NCI-H128 (cell line): ENCODE results near the gene SEL1L2.

Source experiments
- DNase-seq: peaks from one replicate; lab custom pipeline; 2025; ENCODE audit not compliant: unreplicated experiment; lab: John Stamatoyannopoulos, UW

Gene SEL1L2

GRCh38 chr20:13865791-13866351, 124.5 kb downstream of the SEL1L2 start:
- no peak for DNase-seq

- no peak for DNase-seq
Observed at GRCh38 chr20:13865156-13865555, 125.3 kb downstream of the SEL1L2 start.

DNA sequence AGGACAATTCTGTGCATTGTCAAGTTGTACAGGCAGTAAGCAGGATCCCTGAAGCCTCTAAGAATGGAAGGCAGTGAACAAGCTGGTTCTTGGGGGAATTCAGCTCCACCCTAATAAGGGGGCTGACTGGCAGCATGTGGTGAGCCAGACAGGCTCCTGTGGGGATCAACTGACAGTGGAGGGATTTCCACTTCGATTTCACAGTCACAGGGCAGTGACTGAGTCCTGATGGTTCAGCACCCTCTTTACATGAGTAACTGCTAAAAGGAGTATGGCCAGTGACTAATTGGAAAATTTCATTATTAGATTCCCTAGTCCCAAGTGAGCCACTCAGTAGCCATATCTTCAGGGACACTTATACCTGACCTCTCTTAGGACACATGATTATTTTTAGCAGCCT, 127.2 kb downstream of the SEL1L2 start:
- DNase-seq: no peak

DNA sequence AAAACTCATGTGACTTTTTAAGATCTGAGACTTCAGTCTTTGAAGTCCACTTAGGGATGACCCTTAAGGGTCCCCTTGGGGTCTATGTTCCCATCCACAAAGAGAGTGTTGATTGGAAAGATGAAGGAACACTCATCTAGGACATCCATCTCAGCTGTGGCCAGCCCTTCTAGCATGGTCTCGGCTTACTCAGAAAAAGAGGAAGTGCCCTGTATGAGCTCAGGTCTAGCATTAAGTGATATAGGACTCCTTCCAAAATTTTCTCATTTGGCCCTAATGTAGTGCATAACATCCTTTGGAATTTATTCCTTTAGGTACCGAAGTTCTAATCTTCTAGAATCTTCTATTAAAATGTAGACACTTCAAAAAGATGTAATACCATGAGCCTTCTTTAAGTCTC, 128.2 kb downstream of the SEL1L2 start:
- no peak for DNase-seq

DNA sequence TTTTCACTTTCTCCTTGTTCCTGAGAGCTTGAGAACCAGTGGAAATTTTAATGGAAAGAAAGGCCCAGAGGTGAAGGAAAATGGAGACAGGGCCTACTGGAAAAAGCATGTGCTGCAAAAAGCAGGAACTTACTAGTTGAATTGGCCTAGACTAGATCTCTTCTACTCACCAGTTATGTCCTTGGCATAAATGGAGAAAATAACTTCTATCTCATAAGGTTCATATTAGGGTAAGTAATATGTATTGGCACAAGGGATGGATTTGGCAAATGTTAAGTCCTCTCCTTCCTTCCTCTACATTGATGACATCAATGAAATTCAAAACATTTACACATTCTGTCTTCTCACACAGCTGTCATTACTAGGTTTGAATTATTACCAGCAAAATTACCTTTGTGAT, 131.5 kb downstream of the SEL1L2 start:
- no peak for DNase-seq

DNA sequence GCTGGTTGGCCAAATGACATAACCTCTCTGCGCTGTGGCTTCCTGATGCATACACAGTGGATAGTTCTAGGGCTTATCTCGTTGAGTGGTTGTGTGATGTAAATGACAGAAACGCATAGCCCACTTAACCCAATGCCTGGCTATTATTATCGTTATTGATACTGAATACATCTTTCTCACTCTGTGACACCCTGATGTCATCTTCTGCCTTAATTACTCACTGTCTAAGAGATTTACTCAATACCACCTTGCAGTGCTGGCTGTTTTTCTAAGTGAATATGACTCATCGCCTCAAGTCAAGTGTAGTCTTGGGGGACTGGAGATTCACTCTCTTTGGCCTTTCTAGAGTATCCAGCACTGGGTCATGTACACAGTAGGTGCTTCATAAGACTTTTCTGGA, 132.0 kb downstream of the SEL1L2 start:
- no peak for DNase-seq

DNA sequence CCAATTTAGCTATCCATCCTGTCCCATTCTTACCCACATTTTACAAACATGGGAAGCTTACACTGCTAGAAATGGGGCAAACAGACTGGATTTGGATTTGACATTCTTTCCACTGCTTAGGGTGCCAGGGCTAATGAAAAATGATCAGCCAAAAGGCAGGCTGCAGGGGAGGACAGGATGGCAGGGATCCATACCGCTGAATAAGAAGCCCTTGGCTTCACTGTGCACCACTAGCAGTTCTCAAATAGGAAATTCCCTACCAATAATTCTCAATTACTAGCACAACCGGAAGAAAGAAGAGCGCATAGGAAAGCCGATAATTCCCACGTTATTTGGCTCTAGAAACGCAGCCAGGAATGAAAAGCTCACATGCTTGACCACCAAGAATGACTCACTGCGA, 132.5 kb downstream of the SEL1L2 start:
- no peak for DNase-seq

DNA sequence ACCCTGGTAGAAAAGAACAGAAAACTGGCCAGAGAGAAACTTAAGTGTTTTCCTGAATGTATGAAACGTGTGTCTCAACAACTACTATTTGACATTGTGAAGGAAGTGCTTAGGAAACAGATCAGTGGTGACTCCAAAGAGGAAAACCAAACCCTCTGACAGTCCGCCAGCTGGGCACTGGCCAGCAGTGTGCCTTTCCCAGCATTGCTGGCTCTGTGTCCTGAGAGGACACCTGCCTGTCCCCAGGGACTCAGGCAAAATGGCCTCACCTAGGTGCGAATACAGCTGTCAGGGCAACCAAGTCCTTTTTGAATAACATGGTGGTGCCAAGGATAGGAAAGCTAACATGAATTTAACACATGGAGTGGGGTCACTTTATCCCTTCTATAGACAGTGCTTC, 133.1 kb downstream of the SEL1L2 start:
- DNase-seq: no peak

GRCh38 chr20:13856354-13856753, 134.1 kb downstream of the SEL1L2 start:
- no peak for DNase-seq

- DNase-seq: no peak
Observed at GRCh38 chr20:13855613-13856012, 134.8 kb downstream of the SEL1L2 start.

DNA sequence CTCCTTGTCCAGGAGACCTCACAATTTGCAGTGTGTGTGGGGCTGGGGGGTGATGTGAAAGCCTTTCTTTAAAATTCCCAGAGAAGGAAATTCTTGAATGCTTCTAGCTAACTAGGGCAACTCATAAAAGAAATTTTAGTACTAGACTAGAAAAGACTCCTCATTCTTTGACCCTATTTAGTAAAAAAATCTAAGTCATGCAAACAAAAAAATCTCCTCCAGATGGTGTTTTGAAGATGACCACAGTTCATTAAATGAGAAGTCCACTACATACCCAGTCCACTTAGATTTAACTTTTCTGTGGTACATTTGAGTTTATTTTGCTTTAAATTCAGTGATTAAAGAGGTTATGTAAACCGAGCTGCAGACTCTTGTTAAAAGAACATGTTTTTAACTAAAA, 138.1 kb downstream of the SEL1L2 start:
- DNase-seq: no peak

DNA sequence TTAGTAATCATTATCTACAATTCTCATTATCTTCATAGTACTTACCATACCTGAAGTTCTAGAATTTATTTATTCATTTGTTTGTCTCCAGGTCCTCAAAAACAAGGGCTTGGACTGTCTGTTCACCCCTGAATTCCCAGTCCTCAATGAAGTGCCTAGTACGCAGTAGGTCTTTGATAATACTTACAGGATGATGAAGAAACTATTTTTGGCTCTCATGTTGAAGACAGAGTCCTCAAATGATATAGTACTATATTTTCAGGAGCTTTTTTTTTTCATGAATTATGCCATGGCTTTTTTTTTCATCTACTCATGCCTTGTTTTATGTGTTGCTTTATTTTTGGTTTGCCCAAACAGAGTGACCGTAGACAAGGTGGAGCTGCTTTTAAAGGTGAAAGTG, 139.1 kb downstream of the SEL1L2 start:
- DNase-seq: no peak

DNA sequence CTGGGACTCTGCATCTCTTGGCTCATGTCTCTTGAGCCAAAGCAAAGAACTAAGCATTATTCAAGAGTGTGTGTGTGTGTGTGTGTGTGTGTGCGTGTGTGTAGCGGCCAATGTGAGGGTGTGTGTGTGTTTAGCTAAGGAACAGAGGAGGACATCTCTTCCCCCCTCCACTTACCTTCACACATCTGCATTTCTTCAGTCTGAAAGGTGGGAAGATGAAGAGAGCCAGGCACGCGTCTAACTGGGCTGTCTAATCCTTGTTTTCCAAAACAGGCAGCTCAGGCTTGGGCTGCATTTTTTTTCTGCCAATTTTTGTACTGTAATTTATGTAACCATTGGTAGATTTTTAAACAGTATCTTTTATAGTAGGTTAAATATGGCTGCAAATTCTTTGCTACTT, 146.1 kb downstream of the SEL1L2 start:
- DNase-seq: no peak

GRCh38 chr20:13841206-13841605, 149.2 kb downstream of the SEL1L2 start:
- DNase-seq: no peak

GRCh38 chr20:13840093-13840465, 150.3 kb downstream of the SEL1L2 start:
- DNase-seq: no peak

DNA sequence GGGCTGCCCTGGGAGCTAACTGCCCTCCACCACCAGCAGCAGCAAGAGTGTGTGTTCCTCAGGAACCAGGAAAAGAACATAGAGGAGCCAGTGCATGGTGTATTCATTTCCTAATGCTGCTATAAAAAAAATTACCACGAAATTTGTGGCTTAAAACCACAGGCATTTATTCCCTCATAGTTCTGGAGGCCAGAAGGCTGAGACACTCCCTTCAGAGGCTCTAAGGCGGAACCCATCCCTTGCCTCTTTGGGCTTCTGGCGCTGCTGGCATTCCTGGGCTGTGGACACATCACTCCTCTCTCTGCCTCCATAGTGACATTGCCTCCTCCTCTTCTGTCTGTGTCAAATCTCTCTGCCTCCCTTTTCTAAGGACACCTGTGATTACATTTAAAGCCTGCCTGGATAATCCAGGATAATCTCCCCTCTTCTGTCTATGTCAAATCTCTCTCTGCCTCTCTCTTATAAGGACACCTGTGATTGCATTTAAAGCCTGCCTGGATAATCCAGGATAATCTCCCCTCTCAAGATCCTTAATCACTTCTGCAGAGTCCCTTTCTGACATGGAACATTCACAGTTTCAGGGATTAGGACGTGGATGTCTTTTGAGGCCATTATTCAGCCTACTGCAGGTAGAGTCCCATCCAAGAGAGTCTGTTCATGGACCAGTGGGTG, 150.9 kb downstream of the SEL1L2 start:
- no peak for DNase-seq

GRCh38 chr20:13838664-13839063, 151.8 kb downstream of the SEL1L2 start:
- DNase-seq: no peak

- DNase-seq: no peak
Observed at GRCh38 chr20:13831476-13831875, 158.9 kb downstream of the SEL1L2 start.

GRCh38 chr20:13825465-13825864, 164.9 kb downstream of the SEL1L2 start:
- no peak for DNase-seq

DNA sequence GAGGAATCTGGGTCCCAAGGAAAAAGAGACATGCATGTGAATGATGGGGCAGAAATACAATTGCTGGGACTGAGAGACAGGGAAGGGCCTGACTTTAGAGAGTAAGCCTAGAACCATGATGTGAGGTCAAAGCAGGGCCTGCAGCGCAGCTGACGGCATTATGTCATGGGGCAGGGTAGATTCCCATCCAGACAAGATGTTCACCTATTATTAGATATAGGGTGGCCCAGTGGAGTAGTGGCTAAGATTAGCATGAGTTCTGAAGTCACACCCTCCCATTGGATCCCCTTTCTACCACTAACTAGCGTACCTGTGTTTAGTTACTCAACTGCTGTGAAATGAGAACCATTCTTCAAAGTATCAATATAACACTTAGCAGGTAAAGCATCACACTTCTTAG, 166.0 kb downstream of the SEL1L2 start:
- DNase-seq: no peak

DNA sequence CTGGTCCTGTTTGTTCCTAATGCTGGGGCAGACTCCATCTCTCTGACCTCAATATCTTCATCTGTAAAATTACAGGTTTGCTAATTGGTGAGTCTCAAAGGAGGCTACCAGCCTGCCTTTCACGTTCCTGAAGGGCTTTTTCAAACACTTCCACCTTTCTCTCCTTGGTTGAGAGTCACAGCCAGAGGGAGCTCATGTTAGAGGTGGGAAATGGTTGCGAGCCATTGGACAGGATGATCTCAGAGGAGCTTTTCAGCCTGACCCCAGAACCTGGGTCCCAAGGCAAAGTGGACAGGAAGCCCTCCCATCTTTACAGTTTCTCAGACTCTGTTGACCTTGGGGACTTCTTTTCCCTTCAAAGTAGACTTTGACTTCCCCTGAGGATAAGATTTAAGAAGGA, 168.0 kb downstream of the SEL1L2 start:
- no peak for DNase-seq

GRCh38 chr20:13821876-13822275, 168.5 kb downstream of the SEL1L2 start:
- DNase-seq: no peak
